ENCODE results near the gene TBPL1. TPM values are rescaled to one million over a fixed set of nuclear protein-coding genes. Genes with fewer than 3 reads are reported as not detected.

The TBPL1 gene
- total and polyA plus RNA-seq, 10 of the 15 experiments (the other 5 are each of a cell fraction or from before 2014, with no cell fraction given), result 34.6 to 71.2 (median 43.0) TPM

- Histone ChIP-seq H3K9me3 (replicated peaks; ENCODE audit: control insufficient read depth, insufficient read depth, low read length) (no peaks in the 10 kb centered on the region), H4K20me1 (ENCODE audit: control insufficient read depth, insufficient read depth) (no peaks in the 10 kb centered on the region), H3K36me3 (ENCODE audit: control insufficient read depth in 2 of 2, insufficient read depth in 2 of 2, low read length in 1 of 2) (no peaks in the 10 kb centered on the region), H3K9ac (ENCODE audit: control insufficient read depth, insufficient read depth, low read length) (no peak overlapping the region), H3K27ac (ENCODE audit: control insufficient read depth, insufficient read depth) (no peak overlapping the region), H3K4me3 (no peak overlapping the region), H3K4me2 (ENCODE audit: control insufficient read depth, insufficient read depth) (no peak overlapping the region), H3K4me1 (ENCODE audit: control insufficient read depth, insufficient read depth, low read length) (no peaks in the 10 kb centered on the region), H2AFZ (ENCODE audit: control insufficient read depth, low read depth, low read length) (no peak overlapping the region), H3K79me2 (ENCODE audit: control insufficient read depth, insufficient read depth, low read length) (peaks cover 37% of the 10 kb centered on the region), H3K27me3 (replicated peaks in 1 of 2; ENCODE audit: control insufficient read depth in 2 of 2, insufficient read depth in 2 of 2, low read length in 1 of 2) (no peaks in the 10 kb centered on the region)
- TF ChIP-seq ZBTB11 (CRISPR knock-in tag; IDR thresholded peaks at IDR 0.05) (no peak), TARDBP (IDR thresholded peaks at IDR 0.05; ENCODE audit: borderline replicate concordance) (no peak), CTCF (IDR thresholded peaks at IDR 0.05 in 2 of 3, conservative IDR thresholded peaks at IDR 0.05 in 1 of 3; ENCODE audit: control insufficient read depth in 2 of 3, extremely low read depth in 1 of 3, insufficient read depth in 1 of 3, low read depth in 3 of 3, low read length in 3 of 3) (peak; percentile 51 to 68 (median 65); a peak in 5 of 6 replicates), RAD21 (IDR thresholded peaks at IDR 0.05; ENCODE audit: insufficient read depth, low read depth, low read length) (peak; percentile 72), RUNX3 (IDR thresholded peaks at IDR 0.05; ENCODE audit: low read length) (peak; percentile 38; the same call in 1 of the 2 replicates), SMC3 (IDR thresholded peaks at IDR 0.05; ENCODE audit: borderline replicate concordance, low read length) (peak; percentile 62; the same call in 1 of the 2 replicates), SIX5 (IDR thresholded peaks at IDR 0.05; ENCODE audit: low read depth, low read length, severe bottlenecking) (peak; percentile 3)
- DNase-seq (ENCODE audit: low read depth, low spot score) (peak; percentile 28), FAIRE-seq (peak; percentile 82), ATAC-seq (peak; percentile 75)
- no TSS peak for BruUV-seq (replicated peaks)
- RAD21 ChIA-PET (ENCODE audit: unreplicated experiment), result interaction anchor here (0.7 to 2.1 kb wide), 12 partner anchors 8 to 123 kb away, joined by 3 to 17 read pairs (median 4); no protein-coding TSS in a partner anchor
- CTCF ChIA-PET, result interaction anchor here (0.5 to 3.2 kb wide), 43 partner anchors 8 to 1322 kb away, joined by 3 to 65 read pairs (median 5); partner anchors contain the start of genes SLC2A12 and TBPL1
- POLR2A ChIA-PET, result interaction anchor here (0.8 to 1.0 kb wide), 3 partner anchors 9 to 22 kb away, joined by 3 to 5 read pairs (median 4); partner anchors contain the start of gene TBPL1
- intact Hi-C loops (cut with micrococcal nuclease; ENCODE audit: unreplicated experiment), result loop anchor here (1.0 to 2.0 kb wide), 4 partner anchors 21 to 123 kb away; partner anchors contain the start of gene TBPL1
- 4% methylated on average over 4 of the region's 4 CpGs for WGBS (ENCODE audit: insufficient coverage, insufficient replicate concordance, low lambda C conversion rate, missing lambda C conversion rate)
- SMC1A ChIA-PET (ENCODE audit: uncharacterized antibody, unreplicated experiment), result interaction anchor here (0.5 to 2.8 kb wide), 19 partner anchors 9 to 1512 kb away, joined by 3 to 28 read pairs (median 4); partner anchors contain the start of gene TBPL1
- in situ Hi-C loops (cut with MboI), result loop anchor here (5.0 to 25.0 kb wide), 2 partner anchors 94 to 1464 kb away; no protein-coding TSS in a partner anchor
Observed at GRCh38 chr6:133973109-133973971, 20.3 kb downstream of the TBPL1 start.
